Testis (tissue), 3 donors: ENCODE data around the gene PRTG. TPM values are rescaled to one million over a fixed set of nuclear protein-coding genes. Genes with fewer than 3 reads are reported as not detected.

Source experiments
- DNase-seq: peaks from one replicate; pipeline ENCODE4 v3.0.0-alpha.2; 2019
- H3K27ac ChIP-seq, 2 donors: fragments of 200-600 bp; sonication (generic); one replicate each; pipeline ENCODE4 v1.5.1; 2019
- H3K27me3 ChIP-seq: fragments of 200-600 bp; sonication (generic); one replicate; pipeline ENCODE4 v1.5.1; 2019
- H3K36me3 ChIP-seq: fragments of 200-600 bp; sonication (generic); one replicate; pipeline ENCODE4 v1.5.1; 2017; ENCODE audit warnings: low read depth; ENCODE audit errors: missing control alignments
- H3K4me1 ChIP-seq: fragments of 200-600 bp; sonication (generic); one replicate; pipeline ENCODE4 v1.5.1; 2019
- H3K4me3 ChIP-seq, 2 donors: fragments of 200-600 bp; sonication (generic); one replicate each; pipeline ENCODE4 v1.5.1; 2017 to 2019
- H3K9me3 ChIP-seq: fragments of 200-600 bp; sonication (generic); one replicate; pipeline ENCODE4 v1.5.1; 2017
- CTCF ChIP-seq, 3 experiments: fragments of 450-650 bp in 2 of 3; fragments of 200-600 bp in 1 of 3; sonication (generic) in 1 of 3; IDR thresholded peaks; one replicate each; pipeline ENCODE4 v1.5.1; 2016 to 2019; ENCODE audit warnings: antibody characterized with exemption in 3 of 3, mild to moderate bottlenecking in 2 of 3, moderate library complexity in 1 of 3
- POLR2A ChIP-seq: fragments of 450-650 bp; IDR thresholded peaks from one replicate; pipeline ENCODE4 v1.6.1; 2017; ENCODE audit warnings: antibody characterized with exemption, mild to moderate bottlenecking, moderate library complexity
- WGBS, 2 donors: methylation state at CpG; one replicate each; pipeline ENCODE4 v1.1.5; 2018; 5-methylcytosine and 5-hydroxymethylcytosine counted together
- intact Hi-C: fragments of 100-400 bp; cut with DNase I; formaldehyde crosslinking; loops from one replicate; pipeline ENCODE4 v1.15.1; 2023; ENCODE audit warnings: low total_unique reads
- polyA plus RNA-seq: library from polyadenylated mRNA; stranded (reverse); fragments of 350-450 nt; fragmentation: Illumina TruSeq; extraction: RNeasy Lipid Tissue Mini Kit (QIAGEN cat#74804); gene quantifications from one replicate; pipeline ENCODE4 v1.2.3, GENCODE V29; 2014; ENCODE audit warnings: low read depth, low replicate concordance; ENCODE audit not compliant: insufficient read depth
- total RNA-seq, 2 donors: library from RNA; depleted of rRNA; stranded (reverse); fragments of >200 nt; gene quantifications; one replicate each; pipeline ENCODE4 v1.2.3, GENCODE V29; 2016

PRTG gene
- total and polyA plus RNA-seq, 3 donors from 2014 or later = 14.7 to 29.7 (median 26.3) TPM

GRCh38 chr15:55589287-55589686, 153.7 kb downstream of the PRTG start:
- H3K36me3 ChIP-seq = no peaks in the 10 kb centered on the region
- intact Hi-C loops = no loop called here
- no peak for DNase-seq
- no peaks in the 10 kb centered on the region for H3K4me1 ChIP-seq
- TF ChIP-seq CTCF (IDR thresholded peaks at IDR 0.05) (no peak), POLR2A (no peak)
- H3K9me3 ChIP-seq = no peaks in the 10 kb centered on the region
- WGBS, 2 donors = 55 to 57% methylated on average over 10 of the region's 10 CpGs
- no peaks in the 10 kb centered on the region for H3K27me3 ChIP-seq
- H3K4me3 ChIP-seq = peak overlapping the region; percentile 68
- H3K27ac ChIP-seq = peak overlapping the region in 1 of 2 donors; percentile 96

GRCh38 chr15:55588815-55589115, 154.2 kb downstream of the PRTG start:
- no peaks in the 10 kb centered on the region for H3K4me1 ChIP-seq
- peak overlapping the region; percentile 64 to 96 for H3K27ac ChIP-seq
- H3K9me3 ChIP-seq = no peaks in the 10 kb centered on the region
- intact Hi-C loops = no loop called here
- peak overlapping the region; percentile 68 for H3K4me3 ChIP-seq
- H3K27me3 ChIP-seq = no peaks in the 10 kb centered on the region
- H3K36me3 ChIP-seq = no peaks in the 10 kb centered on the region
- peak; percentile 45 for DNase-seq
- no peak for TF ChIP-seq POLR2A
- TF ChIP-seq CTCF (IDR thresholded peaks at IDR 0.05) = no peak
- WGBS, 2 donors = 3 to 5% methylated on average over 19 of the region's 19 CpGs

GRCh38 chr15:55588070-55588814, 154.7 kb downstream of the PRTG start, which contains the start of gene PYGO1:
Gene PYGO1, minus strand, starts transcription at chr15:55588345. Its CDS starts 462 bp downstream, at chr15:55587883.
- Histone ChIP-seq H3K36me3 (no peaks in the 10 kb centered on the region), H3K27ac (peak within 1 kb of the TSS; percentile 84 to 96), H3K4me1 (no peaks in the 10 kb centered on the region), H3K9me3 (no peaks in the 10 kb centered on the region), H3K4me3 (peak within 1 kb of the TSS; percentile 68 to 70), H3K27me3 (no peaks in the 10 kb centered on the region)
- peak; percentile 68 for DNase-seq
- no peak for TF ChIP-seq POLR2A
- no peak for TF ChIP-seq CTCF (IDR thresholded peaks at IDR 0.05)
- intact Hi-C loops = no loop called here
- 0 to 1% methylated on average over 6 to 84 of the region's 107 CpGs for WGBS, 2 donors

GRCh38 chr15:55587321-55588069, 155.5 kb downstream of the PRTG start:
- Histone ChIP-seq H3K36me3 (no peaks in the 10 kb centered on the region), H3K4me1 (no peaks in the 10 kb centered on the region), H3K27me3 (no peaks in the 10 kb centered on the region), H3K4me3 (peak overlapping the region; percentile 68 to 70), H3K9me3 (no peaks in the 10 kb centered on the region), H3K27ac (peak overlapping the region; percentile 84 to 96)
- intact Hi-C loops = no loop called here
- TF ChIP-seq CTCF (IDR thresholded peaks at IDR 0.05) (no peak), POLR2A (no peak)
- DNase-seq = peak; percentile 23
- whole genome bisulfite sequencing, 2 donors = 4 to 5% methylated on average over 38 to 65 of the region's 65 CpGs
